Measurements from ENCODE around the gene AGBL4.

The AGBL4 gene

GRCh38 chr1:48808496-48808895 lies 1215.3 kb downstream of the AGBL4 start:
- no peak for DNase-seq

GRCh38 chr1:48807554-48808260 lies 1216.0 kb downstream of the AGBL4 start:
- DNase-seq: no peak

GRCh38 chr1:48803474-48803873 lies 1220.3 kb downstream of the AGBL4 start:
- DNase-seq: no peak

GRCh38 chr1:48794816-48795215 lies 1228.9 kb downstream of the AGBL4 start:
- no peak for DNase-seq

GRCh38 chr1:48793863-48794262 lies 1229.9 kb downstream of the AGBL4 start:
- no peak for DNase-seq

GRCh38 chr1:48792961-48793360 lies 1230.8 kb downstream of the AGBL4 start:
- no peak for DNase-seq

GRCh38 chr1:48790397-48790796 lies 1233.4 kb downstream of the AGBL4 start:
- no peak for DNase-seq

- DNase-seq: no peak
These were observed 1233.9 kb downstream of the AGBL4 start for GRCh38 chr1:48789903-48790302.

GRCh38 chr1:48785869-48786268 lies 1237.9 kb downstream of the AGBL4 start:
- DNase-seq: no peak

GRCh38 chr1:48784301-48784700 lies 1239.5 kb downstream of the AGBL4 start:
- no peak for DNase-seq

GRCh38 chr1:48777219-48777895 lies 1246.4 kb downstream of the AGBL4 start:
- no peak for DNase-seq

GRCh38 chr1:48776393-48777218 lies 1247.1 kb downstream of the AGBL4 start, which contains the start of gene BEND5:
BEND5 (minus strand) TSS chr1:48776891; CDS start chr1:48776831, 60 bp downstream.
- no peak for DNase-seq

GRCh38 chr1:48775831-48776392 lies 1247.8 kb downstream of the AGBL4 start:
- DNase-seq: no peak

GRCh38 chr1:48773133-48773532 lies 1250.6 kb downstream of the AGBL4 start:
- DNase-seq: no peak

GRCh38 chr1:48772211-48772610 lies 1251.5 kb downstream of the AGBL4 start:
- no peak for DNase-seq

- no peak for DNase-seq
These were observed 1252.2 kb downstream of the AGBL4 start for GRCh38 chr1:48771561-48771960.

- no peak for DNase-seq
These were observed 1255.7 kb downstream of the AGBL4 start for GRCh38 chr1:48767975-48768510.

- DNase-seq: no peak
These were observed 1258.4 kb downstream of the AGBL4 start for GRCh38 chr1:48765335-48765734.

GRCh38 chr1:48761986-48762385 lies 1261.8 kb downstream of the AGBL4 start:
- no peak for DNase-seq

- DNase-seq: no peak
These were observed 1262.3 kb downstream of the AGBL4 start for GRCh38 chr1:48761411-48761810.

GRCh38 chr1:48760857-48761256 lies 1262.9 kb downstream of the AGBL4 start:
- no peak for DNase-seq

GRCh38 chr1:48758976-48759375 lies 1264.8 kb downstream of the AGBL4 start:
- DNase-seq: no peak

GRCh38 chr1:48757363-48757762 lies 1266.4 kb downstream of the AGBL4 start:
- DNase-seq: no peak

Measured in cortex of kidney (tissue), 1 donor.